ENCODE results near the gene KIAA1217. TPM values are rescaled to one million over a fixed set of nuclear protein-coding genes. Genes with fewer than 3 reads are reported as not detected.

The KIAA1217 gene
- total RNA-seq, 1 experiment from 2014 or later = 5.2 TPM

DNA sequence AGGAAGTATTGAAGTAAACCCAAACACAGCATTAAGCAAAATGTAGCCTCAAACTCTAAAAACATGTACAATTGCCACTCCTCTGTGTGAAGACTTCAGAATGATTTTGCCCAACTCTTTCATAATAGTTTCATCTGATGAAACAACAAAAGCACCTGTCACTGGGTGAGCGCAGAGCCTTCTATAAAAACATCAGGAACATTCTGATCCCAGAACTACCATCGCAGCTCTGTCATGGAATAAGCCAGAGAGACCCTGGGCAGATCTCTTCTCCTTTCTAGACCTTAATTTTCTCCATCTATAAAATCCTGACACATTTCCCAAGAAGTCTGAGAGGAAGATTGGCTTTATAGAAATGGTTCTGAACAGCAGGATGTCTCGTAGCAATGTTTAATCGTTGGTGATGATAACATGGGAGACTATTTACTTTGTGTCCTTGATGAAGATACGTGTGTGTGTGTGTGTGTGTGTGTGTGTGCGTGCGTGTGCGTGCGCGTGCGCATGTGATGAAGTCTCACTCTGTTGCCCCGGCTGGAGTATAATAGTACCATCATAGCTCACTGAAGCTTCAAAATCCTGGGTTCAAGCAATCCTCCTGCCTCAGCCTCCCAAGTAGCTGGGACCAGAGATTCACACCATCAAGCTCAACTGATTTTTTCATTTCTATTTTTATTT, 198.0 kb downstream of the KIAA1217 start:
- DNase-seq (ENCODE audit: low spot score) = no peak

DNA sequence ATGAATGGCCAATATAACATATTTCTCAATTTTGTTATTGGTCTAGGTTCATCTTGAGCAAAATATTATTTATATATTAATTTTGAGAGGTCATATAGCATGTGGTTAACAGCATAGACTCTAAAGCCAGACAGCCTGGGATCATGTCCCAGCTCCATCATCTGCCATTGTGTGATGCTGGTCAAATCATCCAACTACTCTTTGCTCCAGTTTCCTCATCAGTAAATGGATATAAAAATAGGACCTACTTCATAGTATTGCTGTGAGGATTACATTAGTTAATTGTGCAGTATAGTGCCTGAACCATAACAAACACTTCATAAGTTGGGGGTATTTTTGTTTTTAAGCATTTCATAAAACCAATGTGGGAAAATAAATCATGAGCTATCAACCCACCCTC, 199.0 kb downstream of the KIAA1217 start:
- DNase-seq (ENCODE audit: low spot score) = no peak

DNA sequence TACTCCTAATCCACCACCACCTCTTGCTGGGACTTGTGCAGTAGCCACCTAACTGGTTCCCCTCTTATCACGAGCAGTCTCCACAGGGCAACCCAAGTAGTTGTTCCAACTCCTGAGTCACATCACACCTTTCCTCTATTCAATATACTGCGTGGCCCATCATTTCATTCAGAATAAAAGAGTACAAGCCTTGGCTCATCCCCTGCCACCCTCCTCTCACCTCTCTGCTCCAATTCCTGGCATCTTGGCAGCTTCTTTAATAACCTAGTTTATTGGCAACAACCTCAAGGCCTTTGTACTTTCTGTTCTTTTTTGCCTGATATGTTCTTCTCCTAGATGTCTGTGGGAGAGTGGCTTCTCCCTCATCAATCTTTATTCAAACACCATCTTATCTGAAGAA, 199.4 kb downstream of the KIAA1217 start:
- no peak for DNase-seq (ENCODE audit: low spot score)

DNA sequence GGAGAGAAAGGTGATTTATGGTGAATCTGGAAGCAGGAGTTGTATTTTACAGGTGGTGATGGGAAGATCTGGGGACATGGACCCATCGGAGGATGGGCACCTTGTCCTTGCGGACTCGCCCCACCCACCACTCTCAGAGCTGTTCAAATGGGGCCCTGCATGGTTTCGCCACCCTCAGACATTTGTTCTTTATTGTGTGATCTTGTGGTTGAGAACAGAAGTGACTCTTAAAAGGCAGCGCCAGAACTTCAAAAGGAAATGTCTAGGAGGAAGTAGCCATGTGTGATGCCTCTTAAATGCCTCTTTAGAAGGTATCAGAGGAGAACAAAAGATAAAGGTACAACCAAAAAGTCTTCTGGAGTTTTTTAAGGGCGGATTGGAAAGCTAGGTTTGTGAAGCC, 205.7 kb downstream of the KIAA1217 start:
- DNase-seq (ENCODE audit: low spot score) = no peak

DNA sequence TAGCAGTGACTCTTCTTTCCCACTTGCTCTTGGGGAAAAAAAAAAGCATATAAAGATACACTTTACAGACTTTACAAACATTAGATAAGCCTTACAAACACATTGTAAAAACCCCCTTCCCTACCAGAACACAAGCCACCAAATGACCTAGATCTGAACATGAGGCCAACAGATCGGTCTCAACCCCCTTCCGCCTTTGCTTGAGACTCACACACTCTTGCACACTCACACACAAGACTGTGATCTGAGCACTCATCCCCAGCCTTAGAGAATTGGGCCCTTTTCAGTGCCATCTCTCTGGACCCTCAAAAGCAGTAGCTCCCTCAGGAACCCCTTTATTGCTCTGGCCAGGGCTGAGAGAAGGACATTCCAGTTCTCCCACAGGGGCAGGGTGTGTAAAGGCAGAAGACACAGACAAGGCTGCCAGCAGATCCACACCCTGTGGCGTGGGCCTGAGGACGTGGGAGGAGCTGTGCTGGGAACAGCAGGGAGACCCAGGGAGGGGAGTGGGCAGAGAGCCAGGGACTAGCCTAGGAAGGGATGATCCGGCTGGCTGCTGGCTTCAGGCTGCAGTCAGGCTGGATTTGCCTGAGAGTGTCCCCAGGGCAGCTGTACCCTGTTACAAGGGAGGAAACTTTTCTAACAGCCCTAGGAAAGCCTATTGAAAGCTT, 206.7 kb downstream of the KIAA1217 start:
- no peak for DNase-seq (ENCODE audit: low spot score)

DNA sequence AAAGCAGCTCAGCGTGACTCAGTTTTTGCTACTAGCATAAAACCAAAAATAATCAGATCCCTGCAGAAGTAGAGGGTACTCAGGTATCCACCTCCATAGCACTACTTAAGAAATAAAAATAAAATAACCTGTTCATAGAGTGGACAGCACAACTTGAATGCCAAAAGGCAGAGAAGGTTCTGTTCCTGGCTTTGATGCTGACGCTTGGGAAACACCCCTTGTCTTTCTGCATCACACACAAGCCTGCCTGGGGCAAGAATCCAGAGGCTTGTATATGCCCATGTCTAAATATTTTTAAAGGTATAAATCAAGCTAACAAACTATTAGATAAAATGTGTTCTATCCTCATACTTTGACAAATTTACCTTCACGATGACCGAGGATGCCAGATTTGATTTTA, 207.3 kb downstream of the KIAA1217 start:
- DNase-seq (ENCODE audit: low spot score) = no peak

DNA sequence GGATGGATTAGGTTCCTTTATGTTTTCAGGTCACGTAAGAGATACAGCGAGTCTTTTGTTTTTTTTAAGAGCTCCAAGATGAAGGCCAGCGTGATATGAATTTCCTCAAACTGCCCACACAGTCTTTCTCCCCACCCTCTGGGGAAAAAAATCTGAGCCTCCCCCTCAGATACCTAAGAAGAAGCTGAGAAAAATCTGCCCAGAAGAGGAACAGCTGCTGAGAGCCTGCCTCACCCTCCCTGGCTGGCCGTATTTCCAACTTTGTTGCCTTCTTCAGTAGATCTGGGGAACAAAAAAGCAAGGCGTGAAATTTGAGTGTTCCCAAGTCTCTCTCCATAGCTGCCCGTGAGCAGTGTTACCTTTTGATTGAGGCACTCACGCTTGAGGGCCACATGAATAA, 208.1 kb downstream of the KIAA1217 start:
- DNase-seq (ENCODE audit: low spot score) = no peak

DNA sequence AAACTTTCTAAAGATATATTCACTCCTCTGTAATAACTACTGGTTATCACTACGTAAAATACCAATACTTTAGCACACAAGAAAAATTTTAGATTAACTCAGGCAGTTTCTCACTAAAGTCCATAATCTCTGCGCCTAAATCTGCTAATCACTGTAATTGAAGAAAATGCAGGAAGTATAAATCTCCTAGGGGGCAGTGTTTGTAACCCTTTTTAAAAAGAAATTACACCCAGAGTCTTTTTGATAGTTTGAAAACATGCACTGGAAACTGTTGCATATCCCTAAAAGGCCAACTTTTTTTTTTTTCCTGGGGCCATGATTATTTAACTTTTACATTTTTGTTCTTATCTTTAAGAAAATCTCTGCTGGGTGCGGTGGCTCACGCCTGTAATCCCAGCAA, 209.6 kb downstream of the KIAA1217 start:
- no peak for DNase-seq (ENCODE audit: low spot score)

DNA sequence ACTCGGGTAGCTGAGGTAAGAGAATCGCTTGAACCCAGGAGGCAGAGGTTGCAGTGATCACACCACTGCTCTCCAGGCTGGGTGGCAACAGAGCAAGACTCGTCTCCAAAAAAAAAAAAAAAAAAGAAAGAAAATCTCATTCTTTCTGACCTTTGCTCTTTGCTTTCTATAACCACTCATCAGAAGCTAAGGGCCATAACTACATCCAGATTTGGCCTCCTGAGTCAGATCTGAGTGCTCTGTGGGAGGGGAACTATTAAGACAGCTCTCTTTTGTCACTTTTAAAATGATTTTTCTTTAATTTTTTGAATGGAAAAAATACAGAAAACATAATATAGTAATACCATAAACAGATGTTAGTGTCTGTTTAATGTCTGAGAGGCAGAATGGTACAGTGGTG, 210.1 kb downstream of the KIAA1217 start:
- no peak for DNase-seq (ENCODE audit: low spot score)

DNA sequence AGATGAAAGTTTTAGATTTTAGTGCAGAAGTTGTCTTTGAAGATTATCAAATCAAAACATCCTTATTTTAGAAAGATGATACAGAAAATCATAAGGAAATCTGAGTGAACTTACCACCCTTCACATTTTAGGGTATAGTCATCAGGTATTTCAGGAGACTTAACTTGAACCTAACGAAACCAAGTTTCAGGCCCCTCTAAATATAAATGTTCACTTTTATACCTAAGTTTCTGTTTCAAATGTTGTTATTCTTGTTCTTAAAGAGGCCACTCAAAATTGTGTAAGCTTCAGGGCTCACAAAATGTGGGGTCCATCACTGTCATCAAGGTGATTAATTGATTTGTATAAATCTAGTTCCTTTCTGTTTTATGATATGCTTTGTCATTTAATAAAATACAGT, 216.2 kb downstream of the KIAA1217 start:
- no peak for DNase-seq (ENCODE audit: low spot score)

DNA sequence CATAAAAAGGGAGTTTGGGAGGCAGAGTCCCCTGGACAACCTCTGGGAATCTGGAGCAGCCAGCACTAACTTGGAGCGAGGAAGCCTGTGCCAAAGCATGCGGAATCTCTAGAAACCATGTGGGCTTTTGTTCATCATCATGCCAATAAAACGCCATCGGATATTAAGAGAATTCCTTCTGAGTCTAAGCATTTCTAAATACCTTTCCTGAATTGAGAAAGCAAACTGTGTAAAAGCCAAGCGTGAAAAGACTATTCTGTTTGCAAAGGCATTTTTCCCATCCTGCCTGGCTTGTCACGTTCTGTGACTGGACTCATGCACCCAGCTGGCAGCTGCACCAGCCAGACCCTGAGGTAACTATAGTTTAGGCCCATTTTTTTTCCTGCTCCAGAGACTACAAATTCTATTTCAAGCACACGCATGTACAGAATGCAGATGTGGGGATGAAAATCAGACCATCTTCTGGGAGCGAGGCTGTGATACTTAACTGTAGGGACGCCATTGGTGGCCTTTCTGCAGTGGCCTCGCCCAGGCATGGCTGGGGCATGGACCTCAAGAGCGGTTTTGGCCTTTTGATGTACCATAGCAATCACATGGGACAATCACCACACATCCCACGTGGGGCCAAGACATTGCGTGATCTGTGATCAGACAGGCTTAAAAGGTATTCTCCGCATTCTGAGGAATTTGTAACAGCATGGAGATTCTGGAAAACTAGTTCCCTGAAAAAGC, 218.9 kb downstream of the KIAA1217 start:
- DNase-seq (ENCODE audit: low spot score) = no peak

DNA sequence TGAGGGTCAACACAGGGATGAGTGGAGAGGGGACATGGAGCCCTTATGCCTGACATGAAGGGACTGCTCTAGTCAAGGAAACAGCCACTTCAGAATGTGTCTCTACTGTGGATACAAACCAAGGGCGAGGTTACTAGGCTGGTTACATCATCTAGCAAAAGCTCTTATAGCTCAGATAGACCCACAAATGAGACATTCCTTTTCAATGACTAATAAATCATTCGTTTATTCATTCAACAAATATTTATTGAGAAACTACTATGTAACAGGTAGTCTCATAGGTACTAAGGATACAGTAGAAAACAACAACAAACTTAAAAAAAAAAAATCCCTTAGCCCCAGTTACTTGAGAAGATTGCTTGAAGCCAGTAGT, 219.5 kb downstream of the KIAA1217 start:
- DNase-seq (ENCODE audit: low spot score) = peak; percentile 24

DNA sequence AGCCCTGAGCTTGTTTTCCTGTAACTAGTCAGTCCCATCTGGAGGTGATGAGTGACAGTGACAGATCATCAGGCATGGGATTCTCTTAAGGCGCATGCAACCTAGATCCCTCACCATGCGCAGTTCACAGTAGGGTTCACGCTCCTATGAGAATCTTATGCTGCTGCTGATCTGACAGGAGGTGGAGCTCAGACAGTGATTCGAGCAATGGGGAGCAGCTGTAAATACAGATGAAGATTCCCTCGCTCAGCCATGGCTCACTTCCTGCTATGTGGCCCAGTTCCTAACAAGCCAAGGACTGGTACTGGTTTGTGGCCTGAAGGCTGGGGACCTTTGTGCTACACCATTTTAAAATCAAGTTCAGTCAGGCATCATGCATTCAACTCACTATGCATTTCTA, 221.7 kb downstream of the KIAA1217 start:
- DNase-seq (ENCODE audit: low spot score) = no peak

DNA sequence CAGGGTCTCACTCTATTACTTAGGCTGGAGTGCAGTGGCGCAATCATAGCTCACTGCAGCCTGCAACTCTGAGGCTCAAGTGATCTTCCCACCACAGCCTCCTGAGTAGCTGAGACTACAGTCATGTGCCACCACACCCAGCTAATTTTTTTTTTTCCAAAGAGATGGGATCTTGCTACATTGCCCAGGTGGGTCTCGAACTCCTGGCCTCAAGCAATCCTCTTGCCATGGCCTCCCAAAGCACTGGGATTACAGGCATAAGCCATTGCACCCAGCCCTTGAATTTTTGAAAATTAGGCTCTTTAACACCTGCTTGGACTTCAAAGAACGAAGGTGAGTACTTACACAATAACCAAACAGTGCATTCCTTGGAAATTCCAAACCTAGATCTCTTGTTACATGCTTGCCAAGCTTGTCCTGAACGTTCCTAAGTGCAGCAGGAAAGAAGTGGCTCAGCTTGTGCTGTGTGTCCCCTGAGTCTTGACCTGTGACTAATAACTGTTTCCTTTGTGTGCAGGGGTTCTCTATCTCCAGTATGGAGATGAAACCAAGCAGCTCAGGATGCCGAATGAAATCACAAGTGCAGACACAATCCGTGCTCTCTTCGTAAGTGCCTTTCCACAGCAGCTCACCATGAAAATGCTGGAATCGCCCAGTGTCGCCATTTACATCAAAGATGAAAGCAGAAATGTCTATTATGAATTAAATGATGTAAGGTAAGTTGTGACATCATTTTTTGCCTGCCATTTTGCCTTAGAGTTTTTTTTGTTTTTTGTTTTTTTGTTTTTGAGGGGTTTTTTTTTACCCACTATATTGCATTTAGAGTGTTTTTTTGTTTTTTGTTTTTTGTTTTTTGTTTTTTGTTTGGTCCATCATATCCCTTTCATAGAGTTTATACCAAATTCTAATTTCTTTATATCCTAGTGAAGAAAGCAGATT, 223.8 kb downstream of the KIAA1217 start:
- DNase-seq (ENCODE audit: low spot score) = no peak

DNA sequence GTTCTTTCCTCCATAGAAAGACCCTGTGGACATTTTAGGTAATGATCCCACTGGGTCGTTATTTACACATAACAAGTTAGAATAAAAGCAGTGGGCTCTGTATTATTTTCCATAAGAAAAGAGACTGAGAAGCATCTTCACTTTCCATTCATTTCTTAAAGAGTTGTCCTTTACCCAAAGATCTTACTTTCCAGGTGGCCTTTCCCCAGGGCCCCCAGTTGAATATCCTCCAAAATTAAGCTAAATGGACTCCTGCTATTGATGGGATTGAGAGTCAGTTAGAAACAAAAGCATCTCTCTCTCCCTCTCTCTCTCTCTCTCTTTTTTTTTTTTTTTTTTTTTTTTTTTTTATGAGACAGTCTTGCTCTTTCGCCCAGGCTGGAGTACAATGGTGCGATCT, 224.8 kb downstream of the KIAA1217 start:
- DNase-seq (ENCODE audit: low spot score) = no peak

DNA sequence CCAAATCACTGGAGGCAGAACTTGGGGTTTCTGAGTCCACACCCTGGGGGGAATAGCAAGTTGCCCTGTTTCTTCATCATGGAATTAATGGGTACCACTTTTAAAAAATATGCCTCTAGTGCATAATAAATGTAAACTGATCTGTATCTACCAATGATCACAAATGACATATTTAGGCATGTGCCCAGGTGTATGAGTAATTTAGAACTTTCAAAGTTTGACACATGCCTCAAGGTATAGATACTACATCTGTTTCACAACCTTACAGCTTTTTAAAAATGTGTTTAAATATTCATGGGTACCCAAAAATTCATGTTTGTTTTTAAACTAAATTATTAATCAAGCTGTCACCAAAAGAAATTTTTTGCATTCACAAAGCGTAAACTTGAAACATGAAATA, 226.0 kb downstream of the KIAA1217 start:
- DNase-seq (ENCODE audit: low spot score) = no peak

DNA sequence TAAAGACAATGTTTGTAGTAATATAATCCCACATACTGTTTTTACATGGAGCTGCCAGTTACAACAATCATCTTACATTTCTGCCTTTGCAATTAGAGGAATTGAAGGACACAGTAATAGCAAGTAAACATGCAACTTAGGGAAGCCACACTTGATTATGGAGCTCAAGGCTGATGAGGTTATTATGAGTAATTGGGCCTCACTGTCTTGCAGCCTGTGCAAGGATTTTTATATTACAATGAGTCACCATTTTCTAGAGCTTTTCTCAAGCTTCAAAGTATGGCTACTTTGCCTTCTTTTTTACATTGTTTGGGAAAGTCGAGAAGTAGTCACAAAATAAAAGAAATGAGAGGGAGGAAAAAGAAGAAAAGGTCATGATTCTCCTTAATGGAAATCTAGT, 226.4 kb downstream of the KIAA1217 start:
- DNase-seq (ENCODE audit: low spot score) = peak; percentile 17

DNA sequence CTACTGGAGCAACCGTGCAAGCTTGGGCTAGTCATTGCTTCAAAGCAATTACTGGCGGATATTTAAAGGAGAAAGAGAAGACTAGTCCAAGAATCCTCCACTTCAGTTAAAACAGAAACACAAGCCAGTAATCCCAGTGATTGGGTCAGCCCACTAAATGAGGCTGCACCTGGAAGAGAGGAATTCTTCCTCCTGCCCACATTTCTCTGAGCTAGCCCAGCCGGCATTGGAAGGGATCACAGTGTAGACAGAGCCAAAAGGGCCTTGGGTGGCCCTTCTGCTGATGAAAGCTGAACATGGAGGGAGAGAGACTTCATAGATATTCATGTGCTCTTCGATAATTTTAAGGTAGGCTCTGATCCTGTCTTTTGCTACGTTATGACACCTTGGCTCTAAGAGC, 228.4 kb downstream of the KIAA1217 start:
- DNase-seq (ENCODE audit: low spot score) = no peak

DNA sequence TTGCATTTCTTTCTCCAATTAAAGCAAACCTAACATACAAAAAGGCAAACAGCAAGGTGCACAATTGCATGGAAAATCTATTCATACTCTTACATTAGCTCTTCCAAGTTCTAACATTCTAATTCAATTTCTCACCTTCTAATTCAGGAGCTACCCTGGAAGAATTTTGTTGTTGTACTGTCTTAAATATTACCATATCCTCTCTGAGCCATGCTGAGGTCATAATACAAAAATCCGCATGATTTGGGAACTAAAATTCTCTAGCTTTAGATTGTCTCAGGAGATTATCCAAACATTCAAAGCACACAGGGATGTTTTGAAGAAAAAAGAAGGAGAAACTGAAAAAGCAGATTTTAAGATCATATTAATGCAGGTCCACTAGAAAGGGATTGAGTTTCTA, 229.9 kb downstream of the KIAA1217 start:
- DNase-seq (ENCODE audit: low spot score) = no peak

DNA sequence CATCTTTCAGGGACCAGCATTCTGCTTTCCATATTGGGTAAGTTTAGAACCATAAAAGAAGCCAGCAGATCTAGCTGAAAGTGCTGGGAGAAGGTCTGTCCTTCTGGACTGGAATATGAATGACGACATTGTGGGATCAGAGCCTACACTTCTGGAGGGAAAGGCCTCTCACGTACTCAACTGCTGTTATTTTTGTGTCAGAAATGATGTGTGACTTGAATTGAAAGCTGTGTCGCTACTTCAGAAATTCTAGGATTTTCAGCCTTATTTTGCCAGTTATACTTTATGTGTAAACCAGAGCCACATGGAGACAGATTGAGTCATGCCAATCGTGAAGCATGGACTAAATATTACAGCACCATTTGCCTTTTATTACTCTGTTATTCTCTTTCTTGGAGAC, 231.0 kb downstream of the KIAA1217 start:
- no peak for DNase-seq (ENCODE audit: low spot score)

DNA sequence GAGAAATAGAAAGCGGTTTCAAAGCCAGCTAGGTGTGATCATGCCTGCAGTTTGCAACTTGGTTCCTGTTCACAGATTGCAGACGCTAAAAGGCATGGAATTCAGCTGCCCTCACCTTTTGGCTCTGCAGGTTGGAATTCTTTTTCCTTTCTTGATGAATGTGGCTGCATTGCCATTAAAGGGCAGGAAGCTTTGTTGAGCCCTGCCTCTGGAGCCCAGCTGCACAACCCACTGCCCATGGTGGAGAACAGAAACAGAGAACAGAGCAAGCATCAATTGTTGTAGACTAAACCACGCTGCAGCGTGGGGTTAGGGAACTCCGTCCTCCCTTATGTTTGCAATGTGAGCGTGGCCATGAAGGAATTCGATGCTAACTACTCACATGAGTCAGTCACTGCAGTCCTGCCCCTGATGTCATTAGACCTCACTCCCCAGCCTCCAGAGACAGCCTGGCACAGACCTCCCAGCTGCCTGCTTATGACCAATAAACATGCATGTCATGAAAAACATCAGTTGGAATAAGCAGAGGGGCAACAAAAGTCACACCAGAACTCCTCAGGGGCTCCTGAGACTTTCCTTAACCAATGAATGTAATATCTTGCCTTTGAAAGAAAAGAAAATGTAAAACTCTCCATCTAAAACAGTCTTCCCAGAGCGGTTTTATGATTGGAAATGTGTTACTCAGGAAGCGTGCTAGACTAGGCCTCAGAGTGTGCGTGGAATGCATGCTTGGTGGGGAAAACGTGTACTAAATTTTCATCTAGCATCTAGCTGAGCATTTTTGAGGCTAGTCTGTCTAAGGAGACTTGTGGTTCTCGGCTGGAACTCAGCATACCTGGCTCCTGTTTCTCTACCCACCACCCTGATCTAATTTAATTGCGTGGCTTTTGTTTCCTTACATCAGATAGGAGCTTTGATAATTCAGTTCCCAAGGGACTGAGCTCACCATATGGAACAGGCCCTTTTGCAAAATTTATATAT, 232.2 kb downstream of the KIAA1217 start:
- peak; percentile 58 for DNase-seq (ENCODE audit: low spot score)

Data from H4 (cell line).